Lung (tissue), 12 donors: Measurements from ENCODE around the gene ZFR. TPM values are rescaled to one million over a fixed set of nuclear protein-coding genes. Genes with fewer than 3 reads are reported as not detected.
A peak's percentile ranks its signal among the peaks of the same experiment; 100 is the strongest.

Experiments used
- ATAC-seq: fragments of 200-7000 bp; cut with Tn5 transposase; one replicate; pipeline ENCODE4 v1.9.1; 2020; ENCODE audit warnings: moderate number of reproducible peaks; ENCODE audit not compliant: insufficient read depth, low FRiP score
- DNase-seq, 3 donors: peaks; one replicate each; pipeline ENCODE4 v3.0.0-alpha.2; 2013 to 2017
- H3K27ac ChIP-seq, 2 donors: one replicate each; pipeline ENCODE4 v1.5.1; 2013; ENCODE audit warnings: mild to moderate bottlenecking in 2 of 2, moderate library complexity in 2 of 2, control low read depth in 1 of 2, inconsistent platforms in 1 of 2, low read depth in 1 of 2, low read length in 1 of 2
- H3K27me3 ChIP-seq, 3 donors: one replicate each; pipeline ENCODE4 v1.5.1; 2013; ENCODE audit warnings: low read length in 2 of 3; ENCODE audit not compliant: control insufficient read depth in 3 of 3, insufficient read depth in 3 of 3
- H3K36me3 ChIP-seq, 4 donors: one replicate each; pipeline ENCODE4 v1.5.1; 2013; ENCODE audit warnings: low read length in 4 of 4, mild to moderate bottlenecking in 1 of 4, moderate library complexity in 1 of 4; ENCODE audit not compliant: control insufficient read depth in 4 of 4, insufficient read depth in 4 of 4
- H3K4me1 ChIP-seq, 5 donors: one replicate each; pipeline ENCODE4 v1.5.1; 2013; ENCODE audit warnings: low read length in 5 of 5, mild to moderate bottlenecking in 2 of 5, moderate library complexity in 1 of 5; ENCODE audit not compliant: control insufficient read depth in 5 of 5, insufficient read depth in 5 of 5
- H3K4me3 ChIP-seq: one replicate; pipeline ENCODE4 v1.5.1; 2013; ENCODE audit warnings: mild to moderate bottlenecking, control low read depth, moderate library complexity
- H3K9ac ChIP-seq, 2 donors: one replicate each; pipeline ENCODE4 v1.5.1; 2013; ENCODE audit warnings: low read length in 2 of 2, control low read depth in 1 of 2; ENCODE audit not compliant: insufficient read depth in 1 of 2
- H3K9me3 ChIP-seq, 4 donors: one replicate each; pipeline ENCODE4 v1.5.1; 2013; ENCODE audit warnings: low read length in 3 of 4, mild to moderate bottlenecking in 1 of 4, moderate library complexity in 1 of 4; ENCODE audit not compliant: control insufficient read depth in 4 of 4, insufficient read depth in 3 of 4
- WGBS, 2 donors: extraction: QIAGEN DNeasy Blood & Tissue Kit; methylation state at CpG; one replicate each; pipeline ENCODE4 v1.1.7; 2013; 5-methylcytosine and 5-hydroxymethylcytosine counted together
- polyA plus RNA-seq, 2 donors: library from polyadenylated mRNA; stranded (reverse); fragments of 200-250 nt; gene quantifications; one replicate each; pipeline ENCODE4 v1.2.1, GENCODE V29; 2013
- total RNA-seq, 2 donors: library from RNA; depleted of rRNA in 1 of 2; stranded (reverse); fragments of >200 nt in 1 of 2; gene quantifications; one replicate each; pipeline ENCODE4 v1.2.1, GENCODE V29; 2014 to 2021
- TF ChIP-seq, protein P1 (sequence below): IDR thresholded peaks from 2 replicates; pipeline ENCODE4 v1.5.1; 2012; ENCODE audit warnings: mild to moderate bottlenecking; ENCODE audit errors: control extremely low read depth, extremely low read depth
- donor health status: control.
- donor health status: control.
- donor health status: Bipolar disorder and iron deficiency.
- donor health status: healthy.
- donor health status: DM: yes; HTN: yes; CAD: no.

ZFR gene
- total and polyA plus RNA-seq, 4 donors: 23.0 to 91.8 (median 37.9) TPM

DNA sequence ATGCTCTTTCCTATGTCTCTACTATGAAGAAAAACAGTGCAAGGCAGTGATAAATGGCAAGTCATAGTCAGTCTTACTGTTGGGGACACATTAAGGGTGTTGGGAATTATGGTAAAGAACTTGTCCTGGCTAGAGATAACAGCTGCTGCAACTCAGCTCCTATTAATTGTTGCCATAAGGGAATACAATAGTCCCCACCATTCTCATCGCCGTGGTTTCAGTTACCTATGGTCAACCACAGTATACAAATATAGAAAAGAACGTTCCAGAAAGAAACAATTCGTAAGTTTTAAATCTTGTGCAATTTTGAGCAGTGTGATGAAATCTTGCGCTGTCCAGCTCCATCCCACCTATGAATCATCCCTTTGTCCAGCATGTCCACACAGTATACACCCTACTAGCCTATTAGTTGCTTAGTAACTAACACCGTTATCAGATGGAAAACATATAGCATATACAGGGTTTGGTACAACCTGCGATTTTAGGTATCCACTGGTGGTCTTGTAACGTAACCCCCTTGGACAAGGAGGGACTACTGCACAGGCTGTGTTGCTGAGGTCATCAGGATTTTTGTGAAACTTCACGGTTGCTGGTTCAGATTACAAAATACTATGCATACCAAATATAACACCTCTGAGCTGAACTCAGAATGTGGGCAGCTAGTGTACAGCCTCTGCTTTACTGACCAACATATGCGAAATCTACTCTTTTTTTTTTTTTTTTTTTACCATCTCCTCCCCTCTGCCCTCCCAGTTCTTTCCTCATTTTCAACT, 53.5 kb downstream of the ZFR start:
- ATAC-seq (no peak), DNase-seq (no peak)
- Histone ChIP-seq H3K9ac (no peak overlapping the region), H3K4me1 (peaks cover 0 to 14% (median 0%) of the 10 kb centered on the region in 5 donors), H3K27me3 (no peaks in the 10 kb centered on the region), H3K36me3 (peaks cover 17 to 56% (median 32%) of the 10 kb centered on the region in 4 donors), H3K4me3 (no peak overlapping the region), H3K9me3 (no peaks in the 10 kb centered on the region), H3K27ac (peak overlapping the region in 1 of 2 donors; percentile 70)
- WGBS, 2 donors: 50 to 77% methylated on average over 10 of the region's 10 CpGs
- TF ChIP-seq, protein P1, sequence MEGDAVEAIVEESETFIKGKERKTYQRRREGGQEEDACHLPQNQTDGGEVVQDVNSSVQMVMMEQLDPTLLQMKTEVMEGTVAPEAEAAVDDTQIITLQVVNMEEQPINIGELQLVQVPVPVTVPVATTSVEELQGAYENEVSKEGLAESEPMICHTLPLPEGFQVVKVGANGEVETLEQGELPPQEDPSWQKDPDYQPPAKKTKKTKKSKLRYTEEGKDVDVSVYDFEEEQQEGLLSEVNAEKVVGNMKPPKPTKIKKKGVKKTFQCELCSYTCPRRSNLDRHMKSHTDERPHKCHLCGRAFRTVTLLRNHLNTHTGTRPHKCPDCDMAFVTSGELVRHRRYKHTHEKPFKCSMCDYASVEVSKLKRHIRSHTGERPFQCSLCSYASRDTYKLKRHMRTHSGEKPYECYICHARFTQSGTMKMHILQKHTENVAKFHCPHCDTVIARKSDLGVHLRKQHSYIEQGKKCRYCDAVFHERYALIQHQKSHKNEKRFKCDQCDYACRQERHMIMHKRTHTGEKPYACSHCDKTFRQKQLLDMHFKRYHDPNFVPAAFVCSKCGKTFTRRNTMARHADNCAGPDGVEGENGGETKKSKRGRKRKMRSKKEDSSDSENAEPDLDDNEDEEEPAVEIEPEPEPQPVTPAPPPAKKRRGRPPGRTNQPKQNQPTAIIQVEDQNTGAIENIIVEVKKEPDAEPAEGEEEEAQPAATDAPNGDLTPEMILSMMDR: no peak

DNA sequence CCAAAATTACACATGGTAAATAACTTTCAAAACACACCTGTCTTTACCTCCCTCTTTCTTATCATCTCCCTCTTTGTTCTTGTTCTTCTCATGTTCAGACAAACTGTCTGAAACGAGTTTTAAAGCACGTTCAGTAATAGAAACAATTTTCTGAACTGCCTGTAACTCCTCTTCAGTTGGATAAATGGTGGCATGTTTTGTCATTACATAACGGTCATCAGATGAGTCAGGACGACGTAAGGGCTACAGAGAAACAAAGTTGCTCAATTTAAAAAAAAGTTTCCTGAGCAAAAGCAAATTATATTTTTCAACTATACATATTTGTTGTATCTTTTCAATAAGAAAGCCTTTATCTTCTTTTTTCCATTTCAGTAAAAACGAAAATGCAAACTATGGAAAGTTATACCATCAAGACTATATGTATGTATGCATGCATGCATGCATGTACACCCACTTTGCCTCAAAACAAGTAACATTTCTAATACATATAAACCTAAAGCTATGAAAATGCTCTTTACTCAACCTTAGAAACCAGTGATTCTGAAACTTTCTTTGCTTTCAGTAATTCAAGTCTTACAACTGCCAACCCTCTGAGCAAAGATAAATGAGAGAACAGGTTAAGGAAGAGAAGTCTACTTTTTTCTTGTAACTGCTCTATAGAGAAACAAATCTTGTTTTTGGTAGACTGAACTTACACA, 56.0 kb downstream of the ZFR start:
- TF ChIP-seq, protein P1: no peak
- H3K4me3 ChIP-seq: no peak overlapping the region
- H3K27me3 ChIP-seq: no peaks in the 10 kb centered on the region
- ATAC-seq (no peak), DNase-seq (no peak)
- no peak overlapping the region for H3K9ac ChIP-seq
- H3K27ac ChIP-seq: no peak overlapping the region
- peaks cover 0 to 14% (median 0%) of the 10 kb centered on the region in 5 donors for H3K4me1 ChIP-seq
- no peaks in the 10 kb centered on the region for H3K9me3 ChIP-seq
- H3K36me3 ChIP-seq: peaks cover 14 to 52% (median 35%) of the 10 kb centered on the region in 4 donors
- WGBS, 2 donors: 42 to 60% methylated on average over 6 of the region's 6 CpGs

DNA sequence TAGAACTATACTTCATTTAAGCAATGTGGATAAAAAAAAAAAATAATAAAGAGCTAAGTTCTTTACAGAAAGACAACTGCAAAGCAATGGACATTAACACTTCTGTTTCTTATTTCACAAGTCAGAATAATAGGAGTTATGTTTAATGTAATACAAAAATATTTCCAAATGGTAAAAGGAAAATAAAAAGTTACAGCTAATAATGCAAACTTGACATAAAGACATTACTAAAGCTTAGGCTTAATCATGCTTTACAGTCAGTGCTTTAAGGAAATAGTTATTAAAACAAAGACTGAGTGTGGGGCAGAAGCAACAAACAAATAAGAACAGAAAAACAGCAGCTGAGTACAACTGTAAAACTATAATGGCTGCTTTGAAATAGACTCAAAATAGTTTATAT, 56.7 kb downstream of the ZFR start:
- DNase-seq (no peak), ATAC-seq (no peak)
- Histone ChIP-seq H3K9me3 (no peaks in the 10 kb centered on the region), H3K36me3 (peaks cover 14 to 57% (median 35%) of the 10 kb centered on the region in 4 donors), H3K27ac (no peak overlapping the region), H3K4me3 (no peak overlapping the region), H3K9ac (no peak overlapping the region), H3K4me1 (peaks cover 0 to 14% (median 0%) of the 10 kb centered on the region in 5 donors), H3K27me3 (no peaks in the 10 kb centered on the region)
- TF ChIP-seq, protein P1: no peak
